ENCODE measurements around the gene LHCGR. TPM values are rescaled to one million over a fixed set of nuclear protein-coding genes. Genes with fewer than 3 reads are reported as not detected.

LHCGR gene
- total RNA-seq, 1 donor from 2014 or later: not detected

GRCh38 chr2:48734576-48735303, 20.8 kb downstream of the LHCGR start:
- Mint-ChIP-seq H3K4me3 (no peak overlapping the region), H3K27ac (no peak overlapping the region), H3K27me3 (peaks cover 6% of the 10 kb centered on the region), H3K4me1 (no peaks in the 10 kb centered on the region), H3K9me3 (no peaks in the 10 kb centered on the region), H3K36me3 (ENCODE audit: low read depth) (no peaks in the 10 kb centered on the region)
- TF ChIP-seq CTCF (IDR thresholded peaks at IDR 0.05): no peak
- CTCF ChIA-PET: no interaction called here
- ATAC-seq (ENCODE audit: low read depth) (no peak), DNase-seq (no peak)
- intact Hi-C loops (cut with micrococcal nuclease): no loop called here
- POLR2A ChIA-PET: no interaction called here

- ChIA-PET CTCF (no interaction called here), POLR2A (no interaction called here)
- no peaks in the 10 kb centered on the region for H3K9me3 Mint-ChIP-seq
- no peak for TF ChIP-seq CTCF (IDR thresholded peaks at IDR 0.05)
- intact Hi-C loops (cut with micrococcal nuclease): no loop called here
- no peak overlapping the region for H3K27ac Mint-ChIP-seq
- no peaks in the 10 kb centered on the region for H3K4me1 Mint-ChIP-seq
- no peak overlapping the region for H3K4me3 Mint-ChIP-seq
- peaks cover 4% of the 10 kb centered on the region for H3K27me3 Mint-ChIP-seq
- DNase-seq: no peak
- no peaks in the 10 kb centered on the region for H3K36me3 Mint-ChIP-seq (ENCODE audit: low read depth)
- ATAC-seq (ENCODE audit: low read depth): no peak
These were observed 22.4 kb downstream of the LHCGR start for GRCh38 chr2:48733067-48733503.

- Mint-ChIP-seq H3K4me1 (no peaks in the 10 kb centered on the region), H3K27ac (no peak overlapping the region), H3K27me3 (peaks cover 4% of the 10 kb centered on the region), H3K9me3 (no peaks in the 10 kb centered on the region), H3K36me3 (ENCODE audit: low read depth) (no peaks in the 10 kb centered on the region), H3K4me3 (no peak overlapping the region)
- intact Hi-C loops (cut with micrococcal nuclease): no loop called here
- ATAC-seq (ENCODE audit: low read depth): no peak
- CTCF ChIA-PET: no interaction called here
- no peak for DNase-seq
- no peak for TF ChIP-seq CTCF (IDR thresholded peaks at IDR 0.05)
- POLR2A ChIA-PET: no interaction called here
These were observed 26.7 kb downstream of the LHCGR start for GRCh38 chr2:48728840-48729239.

- peaks cover 2% of the 10 kb centered on the region for H3K27me3 Mint-ChIP-seq
- TF ChIP-seq CTCF (IDR thresholded peaks at IDR 0.05): no peak
- H3K36me3 Mint-ChIP-seq (ENCODE audit: low read depth): no peaks in the 10 kb centered on the region
- intact Hi-C loops (cut with micrococcal nuclease): no loop called here
- ChIA-PET POLR2A (no interaction called here), CTCF (no interaction called here)
- no peak for DNase-seq
- H3K4me1 Mint-ChIP-seq: no peaks in the 10 kb centered on the region
- no peak overlapping the region for H3K27ac Mint-ChIP-seq
- H3K4me3 Mint-ChIP-seq: no peak overlapping the region
- H3K9me3 Mint-ChIP-seq: no peaks in the 10 kb centered on the region
- no peak for ATAC-seq (ENCODE audit: low read depth)
These were observed 27.2 kb downstream of the LHCGR start for GRCh38 chr2:48728295-48728694.

- H3K36me3 Mint-ChIP-seq (ENCODE audit: low read depth): no peaks in the 10 kb centered on the region
- POLR2A ChIA-PET: no interaction called here
- DNase-seq (no peak), ATAC-seq (ENCODE audit: low read depth) (no peak)
- no peak overlapping the region for H3K27ac Mint-ChIP-seq
- TF ChIP-seq CTCF (IDR thresholded peaks at IDR 0.05): no peak
- intact Hi-C loops (cut with micrococcal nuclease): no loop called here
- no peaks in the 10 kb centered on the region for H3K9me3 Mint-ChIP-seq
- CTCF ChIA-PET: no interaction called here
- H3K27me3 Mint-ChIP-seq: no peaks in the 10 kb centered on the region
- no peak overlapping the region for H3K4me3 Mint-ChIP-seq
- no peaks in the 10 kb centered on the region for H3K4me1 Mint-ChIP-seq
These were observed 28.0 kb downstream of the LHCGR start for GRCh38 chr2:48727560-48727959.
